ENCODE measurements around the gene MYH10.
"Not testable (repeated sequence)": the region's sequence is repeated elsewhere in the genome, so short reads cannot be mapped to it uniquely, and the experiment has no call there.

MYH10 gene

GRCh38 chr17:8556074-8556473, 74.5 kb downstream of the MYH10 start:
- no peak for DNase-seq (ENCODE audit: low read depth in 3 of 3)

DNA sequence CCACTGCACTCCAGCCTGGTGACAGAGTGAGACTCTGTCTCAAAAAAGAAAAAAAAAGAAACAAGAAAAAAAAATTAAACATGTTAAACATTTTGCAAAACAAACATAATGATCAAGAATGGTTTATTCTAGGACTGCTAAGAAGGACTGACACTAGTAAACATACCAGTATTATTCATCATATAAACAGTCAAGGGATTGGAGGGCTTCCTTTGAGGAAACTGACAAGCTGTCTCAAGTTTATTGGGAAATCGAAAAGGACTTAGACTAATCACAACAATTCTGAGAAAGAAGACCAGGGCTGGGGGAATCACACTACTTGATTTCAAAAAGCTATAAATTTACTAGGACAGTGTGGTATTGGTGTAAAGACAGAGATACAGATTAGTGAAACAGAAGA, 75.5 kb downstream of the MYH10 start:
- DNase-seq (ENCODE audit: low read depth in 3 of 3) = no peak

DNA sequence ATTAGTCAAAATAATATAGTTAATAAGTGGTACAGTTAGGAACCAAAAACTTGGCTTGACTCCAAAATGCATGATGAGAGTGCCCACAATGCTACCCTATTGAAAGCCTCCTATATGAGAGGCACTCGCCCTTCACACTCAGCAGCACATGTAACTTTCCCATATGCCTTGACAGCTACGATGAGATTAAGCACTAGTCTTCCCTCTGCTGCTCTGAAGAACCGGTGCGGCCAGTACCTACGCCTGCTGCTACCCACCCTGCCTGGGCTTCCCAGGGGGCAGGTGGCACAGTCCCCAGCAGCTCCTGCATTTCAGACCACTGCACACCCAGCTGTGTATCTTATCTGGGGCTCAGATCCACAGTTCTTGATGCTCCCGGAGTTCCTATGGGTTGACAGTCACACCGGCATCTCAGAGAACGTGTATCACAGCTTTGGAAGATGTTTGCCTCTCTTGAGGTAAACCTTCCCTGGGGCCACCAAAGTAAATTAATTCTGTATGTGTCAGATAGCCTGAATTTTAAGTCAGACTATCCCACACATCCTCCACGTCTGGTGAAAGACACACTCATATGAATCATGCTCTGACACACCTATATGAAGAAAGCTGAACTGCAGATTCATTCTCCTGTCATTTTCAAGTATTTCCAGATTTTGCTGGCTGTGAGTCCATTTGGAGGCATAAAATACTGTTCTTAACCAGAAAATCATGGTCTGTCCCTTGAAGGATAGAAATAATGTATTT, 77.8 kb downstream of the MYH10 start:
- DNase-seq (ENCODE audit: low read depth in 3 of 3) = no peak

DNA sequence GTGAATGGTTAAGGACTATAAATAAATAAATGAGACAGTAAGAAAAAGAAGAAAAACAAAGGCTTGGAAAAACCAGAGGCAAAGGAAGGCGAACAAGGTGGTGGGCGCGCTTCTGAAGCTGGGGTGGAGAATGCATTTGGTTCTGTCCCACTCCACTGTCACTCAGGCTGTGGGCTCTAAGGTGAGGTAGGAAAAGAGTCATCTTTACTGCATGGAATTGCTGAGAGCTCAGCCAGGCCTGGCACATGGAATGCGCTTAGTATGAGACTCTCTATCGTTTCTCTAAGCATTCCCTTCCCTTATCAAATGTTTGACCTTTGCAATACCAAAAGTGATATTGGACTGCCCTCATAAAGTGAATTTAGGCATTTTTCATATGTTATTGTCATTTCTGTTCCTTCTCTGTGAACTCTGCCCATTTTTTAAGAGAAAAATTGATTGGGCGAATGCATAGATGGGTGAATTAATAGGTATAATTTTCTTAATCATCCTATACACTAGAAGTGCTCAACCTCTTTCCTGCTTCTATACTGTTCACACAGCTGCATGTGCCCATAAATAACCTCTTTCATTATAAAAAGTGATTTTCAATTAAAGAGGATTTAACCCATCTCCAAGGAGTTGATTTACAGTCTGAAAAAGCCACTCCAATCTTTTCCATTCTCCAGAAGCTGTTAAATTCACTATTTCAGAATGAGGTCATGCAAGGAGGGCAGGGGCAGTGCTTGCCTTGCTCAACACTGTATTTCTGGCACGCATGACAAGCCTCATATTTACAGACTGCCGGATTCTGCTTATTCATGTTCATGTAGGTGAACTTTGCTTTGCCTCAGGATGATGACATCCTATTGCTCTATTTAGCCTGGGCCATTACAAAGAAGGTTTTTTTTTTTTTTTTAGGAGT, 87.7 kb downstream of the MYH10 start:
- DNase-seq (ENCODE audit: low read depth in 3 of 3) = no peak

DNA sequence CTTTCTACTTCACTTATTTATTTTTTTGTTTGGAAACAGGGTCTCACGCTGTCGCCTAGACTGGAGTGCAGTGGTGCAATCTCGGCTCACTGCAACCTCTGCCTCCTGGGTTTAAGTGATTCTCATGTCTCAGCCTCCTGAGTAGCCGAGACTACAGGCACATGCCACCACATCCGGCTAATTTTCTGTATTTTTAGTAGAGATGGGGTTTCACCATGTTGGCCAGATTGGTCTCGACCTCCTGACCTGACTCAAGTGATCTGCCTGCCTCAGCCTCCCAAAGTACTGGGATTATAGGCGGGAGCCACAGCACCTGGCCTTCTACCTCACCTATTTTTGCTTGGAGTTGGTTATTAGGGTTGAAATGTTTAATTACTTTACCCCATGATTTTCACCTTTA, 90.5 kb downstream of the MYH10 start:
- not testable (repeated sequence) for DNase-seq (ENCODE audit: low read depth in 3 of 3)

DNA sequence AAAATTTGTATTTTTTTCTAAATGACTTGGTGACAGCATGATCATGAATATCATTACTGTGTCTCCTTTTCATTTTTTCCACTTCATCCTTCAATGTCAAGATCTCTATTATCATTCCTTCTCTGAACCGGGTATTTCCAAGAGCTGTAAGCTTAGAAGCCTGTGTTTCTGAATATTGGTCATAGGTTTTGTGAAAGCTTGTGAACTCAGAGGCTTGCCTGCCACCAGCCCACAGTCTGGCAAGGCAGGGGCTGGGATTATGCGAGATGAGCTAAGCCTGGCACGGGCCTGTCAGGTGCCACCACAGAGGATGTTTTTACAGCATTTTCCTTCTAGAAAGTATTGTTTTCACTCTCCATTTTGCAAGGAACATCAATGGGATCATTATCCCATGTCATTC, 92.8 kb downstream of the MYH10 start:
- DNase-seq (ENCODE audit: low read depth in 3 of 3) = no peak

- DNase-seq (ENCODE audit: low read depth in 3 of 3) = no peak
These were observed 95.9 kb downstream of the MYH10 start for GRCh38 chr17:8534498-8535188.

GRCh38 chr17:8532021-8532420, 98.5 kb downstream of the MYH10 start:
- no peak for DNase-seq (ENCODE audit: low read depth in 3 of 3)

DNA sequence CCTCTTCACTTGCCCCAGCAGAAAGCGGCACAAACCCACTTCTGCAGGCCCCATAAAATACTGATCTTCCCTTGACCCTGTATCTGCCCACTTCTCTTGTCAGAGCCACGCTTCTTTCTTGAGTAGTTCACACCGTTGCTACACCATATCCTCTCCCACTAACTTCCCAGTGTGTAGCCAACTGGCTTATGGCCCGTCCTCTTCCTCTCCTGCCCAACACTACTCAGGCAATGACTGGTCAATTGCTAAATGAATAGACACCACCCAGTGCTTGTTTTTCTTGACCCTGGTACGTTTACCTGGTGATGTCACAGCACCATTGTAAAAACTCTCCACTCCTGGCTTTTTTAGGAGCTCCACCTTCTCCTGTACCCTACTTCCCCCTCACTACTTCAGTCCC, 107.9 kb downstream of the MYH10 start:
- no peak for DNase-seq (ENCODE audit: low read depth in 3 of 3)

- no peak for DNase-seq (ENCODE audit: low read depth in 3 of 3)
These were observed 109.5 kb downstream of the MYH10 start for GRCh38 chr17:8520981-8521380.

DNA sequence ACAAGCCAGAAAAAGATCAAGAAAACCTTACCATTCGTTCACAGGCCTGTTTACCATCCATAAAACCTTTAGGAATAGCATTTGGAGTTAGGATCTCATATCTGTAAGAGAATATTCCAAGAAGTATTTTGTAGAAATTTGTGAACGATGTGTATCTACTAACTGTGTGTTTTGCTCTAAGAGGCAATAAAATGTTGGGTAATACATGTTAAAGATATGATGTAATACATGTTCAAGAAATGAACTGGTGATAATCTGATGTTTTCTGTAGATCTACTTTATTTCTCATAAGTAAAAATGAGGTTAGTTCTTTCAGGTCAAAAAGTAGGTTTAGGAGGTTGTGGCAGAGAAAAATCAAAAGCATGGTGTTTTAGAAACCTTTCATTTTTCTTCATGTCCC, 111.7 kb downstream of the MYH10 start:
- DNase-seq (ENCODE audit: low read depth in 3 of 3) = no peak

GRCh38 chr17:8518326-8518725, 112.2 kb downstream of the MYH10 start:
- no peak for DNase-seq (ENCODE audit: low read depth in 3 of 3)

- no peak for DNase-seq (ENCODE audit: low read depth in 3 of 3)
These were observed 115.7 kb downstream of the MYH10 start for GRCh38 chr17:8514801-8515200.

GRCh38 chr17:8506145-8506544, 124.4 kb downstream of the MYH10 start:
- no peak for DNase-seq (ENCODE audit: low read depth in 3 of 3)

DNA sequence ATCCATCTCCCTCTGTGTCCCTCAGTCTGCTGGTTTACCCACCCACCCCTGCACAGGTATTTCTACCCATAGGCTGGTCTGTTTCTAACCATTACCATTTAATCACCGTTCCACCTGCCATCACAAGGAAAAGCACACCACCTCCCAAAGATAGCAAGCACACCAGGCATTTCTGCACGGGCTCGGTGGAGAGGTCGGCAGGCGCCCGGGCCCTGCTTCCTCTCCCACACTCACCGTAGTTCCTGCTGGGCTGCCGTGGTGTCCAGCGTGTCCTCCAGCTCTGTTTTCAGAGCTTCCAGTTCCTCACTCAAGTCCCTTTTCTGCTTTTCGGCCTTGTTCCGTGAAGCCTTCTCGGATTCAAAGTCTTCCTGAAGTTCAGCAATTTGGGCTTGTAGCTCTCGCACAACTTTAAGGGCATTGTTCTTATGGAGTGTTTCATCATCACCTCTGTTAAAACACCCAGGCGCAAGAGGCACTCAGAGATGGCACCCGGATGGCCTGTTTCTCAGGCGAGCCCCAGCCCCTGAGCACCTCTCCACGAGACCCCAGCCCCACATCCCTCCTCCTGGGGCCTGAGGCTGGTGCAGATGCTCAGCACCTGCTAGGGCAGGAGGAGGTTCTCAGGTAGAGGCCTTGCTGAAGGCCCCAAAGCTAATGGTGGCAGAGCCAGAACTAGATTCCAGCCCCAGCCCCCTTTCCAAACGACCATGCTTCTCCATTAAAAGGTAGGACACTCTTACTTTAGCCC, 125.9 kb downstream of the MYH10 start:
- DNase-seq (ENCODE audit: low read depth in 3 of 3) = no peak

GRCh38 chr17:8503807-8504206, 126.7 kb downstream of the MYH10 start:
- no peak for DNase-seq (ENCODE audit: low read depth in 3 of 3)

DNA sequence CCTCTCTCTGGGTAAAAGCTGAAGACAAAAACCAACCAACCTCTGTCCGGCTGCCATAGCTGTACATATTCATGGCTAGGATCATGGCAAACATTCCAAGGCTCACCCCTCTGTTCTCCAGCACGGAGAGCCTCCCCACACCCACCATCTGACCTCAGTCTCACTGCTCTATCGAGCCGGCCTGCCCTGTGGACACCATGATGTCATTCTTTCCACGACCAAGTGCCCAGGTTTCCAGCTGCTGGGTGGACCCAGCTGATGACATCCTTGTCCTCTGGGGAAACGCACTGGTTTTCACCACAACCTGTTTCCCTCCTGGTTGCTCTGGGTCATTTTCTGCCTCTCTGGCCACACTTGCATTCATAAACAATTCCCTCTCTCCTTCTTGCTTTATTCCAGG, 127.2 kb downstream of the MYH10 start:
- no peak for DNase-seq (ENCODE audit: low read depth in 3 of 3)

GRCh38 chr17:8502126-8502525, 128.4 kb downstream of the MYH10 start:
- DNase-seq (ENCODE audit: low read depth in 3 of 3) = no peak

DNA sequence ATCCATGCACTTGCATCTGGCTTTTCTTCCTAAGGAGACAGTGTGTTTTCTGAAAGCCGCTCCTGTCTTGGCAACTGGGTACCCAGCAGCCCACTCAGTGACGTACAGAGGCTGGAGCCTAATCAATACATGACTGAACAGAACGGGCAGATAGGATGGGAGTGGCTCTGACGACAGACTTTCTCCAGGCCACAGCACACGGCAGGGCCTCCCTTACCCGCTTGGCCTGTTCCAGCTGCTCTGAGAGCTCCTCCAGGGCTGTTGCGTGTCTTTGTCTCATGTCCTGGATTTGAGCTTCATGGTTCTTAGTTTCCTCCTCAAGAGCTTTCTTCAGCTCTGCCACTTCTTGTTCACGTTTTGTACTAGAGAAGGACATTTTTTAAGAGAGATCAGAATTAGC, 129.9 kb downstream of the MYH10 start:
- DNase-seq (ENCODE audit: low read depth in 3 of 3) = no peak

- DNase-seq (ENCODE audit: low read depth in 3 of 3) = no peak
These were observed 130.9 kb downstream of the MYH10 start for GRCh38 chr17:8499614-8500013.

GRCh38 chr17:8499171-8499570, 131.4 kb downstream of the MYH10 start:
- DNase-seq (ENCODE audit: low read depth in 3 of 3) = no peak

GRCh38 chr17:8496081-8496480, 134.4 kb downstream of the MYH10 start:
- no peak for DNase-seq (ENCODE audit: low read depth in 3 of 3)
